CD4-positive, alpha-beta T cell treated with Interleukin-4 for 1 hour (primary cell): ENCODE data around the gene BCAR1.

Experiments
- DNase-seq, 2 donors: peaks; one replicate each; pipeline ENCODE4 v3.0.0-alpha.2; 2020 to 2022

BCAR1 gene

GRCh38 chr16:75198135-75198600 is 53.3 kb downstream of the BCAR1 start:
- no peak for DNase-seq

DNA sequence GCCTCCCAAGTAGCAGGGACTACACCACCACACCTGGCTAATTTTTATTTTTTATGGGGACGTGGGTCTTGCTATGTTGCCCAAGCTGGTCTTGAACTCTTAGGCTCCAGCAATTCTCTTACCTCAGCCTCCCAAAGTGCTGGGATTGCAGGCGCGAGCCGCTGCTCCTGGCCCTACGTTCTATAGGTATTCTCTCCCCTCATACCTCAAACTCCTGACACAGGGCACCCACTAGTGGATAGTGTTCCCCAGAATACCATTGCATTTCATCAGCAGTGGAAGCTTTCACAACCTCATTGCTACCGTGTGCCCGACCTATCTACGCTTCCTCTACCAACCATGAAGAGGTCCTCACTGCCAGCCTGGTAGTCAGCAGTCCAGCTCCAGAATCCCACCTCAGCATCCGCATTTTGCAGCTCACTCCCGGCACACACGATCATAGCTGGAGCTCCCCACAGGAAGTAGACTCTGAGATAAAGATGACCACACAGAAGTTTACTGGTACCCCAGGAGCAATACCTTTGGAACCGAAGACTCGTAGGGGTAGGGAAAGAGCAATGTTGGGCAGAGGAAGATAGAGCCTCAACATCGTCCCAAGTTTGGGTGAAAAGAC is 53.8 kb downstream of the BCAR1 start:
- no peak for DNase-seq

- no peak for DNase-seq
Measured at GRCh38 chr16:75196836-75197235, 54.6 kb downstream of the BCAR1 start.

- DNase-seq, result no peak
Measured at GRCh38 chr16:75195811-75196790, 55.3 kb downstream of the BCAR1 start.

- no peak for DNase-seq
Measured at GRCh38 chr16:75193730-75194444, 57.5 kb downstream of the BCAR1 start.

GRCh38 chr16:75193265-75193650 is 58.2 kb downstream of the BCAR1 start:
- DNase-seq, result no peak

DNA sequence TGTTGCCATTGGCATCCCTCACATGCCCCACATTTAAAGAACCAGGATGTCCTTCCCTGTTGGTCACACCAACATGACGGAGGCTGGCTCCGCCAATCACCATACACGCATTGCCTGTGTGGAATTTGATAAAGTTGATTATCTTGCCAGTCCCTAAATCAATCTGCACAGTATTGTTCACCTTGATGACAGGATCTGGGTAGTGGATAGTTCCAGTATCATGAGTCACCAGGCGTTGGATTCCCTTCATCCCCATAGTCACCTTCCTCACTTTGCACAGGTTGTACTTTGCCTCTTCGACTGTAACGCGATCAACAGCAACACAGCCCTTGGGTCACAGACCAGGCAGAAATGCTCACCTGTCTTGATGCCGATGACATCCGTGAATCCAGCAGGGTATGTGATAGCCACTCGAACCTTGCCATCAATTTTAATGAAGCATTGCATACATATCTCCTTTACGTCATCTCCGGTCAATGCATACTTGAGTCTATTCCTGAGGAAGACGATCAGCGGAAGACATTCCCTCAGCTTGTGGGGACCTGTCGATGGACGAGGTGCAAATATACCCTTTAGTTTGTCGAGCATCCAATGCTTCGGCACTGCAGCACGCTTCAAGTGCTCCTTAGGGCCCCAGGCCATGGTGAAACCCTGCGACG is 58.7 kb downstream of the BCAR1 start:
- DNase-seq, result no peak

- no peak for DNase-seq
Measured at GRCh38 chr16:75189638-75190245, 61.7 kb downstream of the BCAR1 start.

- DNase-seq, result no peak
Measured at GRCh38 chr16:75188832-75189477, 62.5 kb downstream of the BCAR1 start.

DNA sequence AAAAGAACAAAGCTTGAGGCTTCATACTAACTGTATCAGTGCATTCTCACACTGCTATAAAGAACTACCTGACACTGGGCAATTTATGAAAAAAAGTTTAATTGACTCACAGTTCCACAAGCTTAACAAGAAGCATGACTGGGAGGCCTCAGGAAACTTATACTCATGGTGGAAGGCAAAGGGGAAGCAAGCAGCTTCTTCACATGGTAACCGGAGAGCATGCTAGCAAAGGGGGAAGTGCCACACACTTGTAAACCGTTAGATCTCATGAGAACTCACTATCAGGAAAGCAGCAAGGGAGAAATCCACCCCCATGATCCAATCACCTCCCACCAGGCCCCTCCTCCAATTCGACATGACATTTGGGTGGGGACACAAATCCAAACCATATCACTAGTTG is 69.8 kb downstream of the BCAR1 start:
- no peak for DNase-seq

DNA sequence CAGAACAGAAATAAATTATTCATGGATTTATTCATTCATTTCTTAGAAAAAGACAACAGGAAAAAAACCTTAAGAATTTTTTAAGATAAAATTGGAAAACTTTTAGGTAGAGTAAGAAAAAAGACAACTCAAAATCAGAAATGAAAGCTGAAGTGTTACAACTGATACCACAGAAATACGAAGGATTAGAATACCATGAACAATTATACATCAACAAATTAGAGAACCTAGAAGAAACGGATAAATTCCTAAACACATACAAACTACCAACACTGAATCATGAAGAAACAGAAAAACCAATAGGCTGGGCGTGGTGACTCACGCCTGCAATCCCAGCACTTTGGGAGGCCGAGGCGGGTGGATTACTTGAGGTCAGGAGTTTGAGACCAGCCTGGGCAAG is 72.2 kb downstream of the BCAR1 start:
- DNase-seq, result no peak
